A673 (cell line): ENCODE measurements around the gene SSR4. TPM values are rescaled to one million over a fixed set of nuclear protein-coding genes. Genes with fewer than 3 reads are reported as not detected.

ENCODE experiments used
- BruUV-seq: library from RNA; stranded (reverse); fragments of 400-500 nt; replicated peaks from 2 replicates; lab custom pipeline; 2021; lab: Mats Ljungman, UMichigan
- CTCF ChIA-PET: fragments of 300-600 bp; sonication (Branson Sonifier 250); formaldehyde crosslinking; loops from one replicate; lab custom pipeline; 2022; ENCODE audit warnings: antibody characterized with exemption; lab: Charles Lee
- POLR2A ChIA-PET: fragments of 300-600 bp; sonication (Branson Sonifier 250); formaldehyde crosslinking; loops from one replicate; lab custom pipeline; 2022; ENCODE audit warnings: antibody characterized with exemption; ENCODE audit not compliant: low non-redundant PET; lab: Charles Lee
- DNase-seq: peaks from one replicate; pipeline ENCODE4 v3.0.0-alpha.2; 2015; ENCODE audit warnings: low spot score
- H3K27ac ChIP-seq: fragments of 200-600 bp; sonication (generic); 2 replicates; pipeline ENCODE4 v1.5.1; 2016; ENCODE audit warnings: mixed run types, low read depth, mild to moderate bottlenecking, mixed read lengths, antibody characterized with exemption, low read length; ENCODE audit not compliant: poor library complexity, severe bottlenecking
- H3K27me3 ChIP-seq: fragments of 200-600 bp; sonication (generic); replicated peaks from 2 replicates; pipeline ENCODE4 v1.6.1; 2017; ENCODE audit warnings: mixed run types, low read depth, mild to moderate bottlenecking, mixed read lengths, antibody characterized with exemption, low read length; ENCODE audit not compliant: insufficient read depth, poor library complexity
- H3K36me3 ChIP-seq: fragments of 200-600 bp; sonication (generic); 2 replicates; pipeline ENCODE4 v1.6.1; 2016; ENCODE audit warnings: mixed run types, mild to moderate bottlenecking, mixed read lengths, antibody characterized with exemption, low read length; ENCODE audit not compliant: insufficient read depth, poor library complexity, severe bottlenecking
- H3K4me1 ChIP-seq: fragments of 200-600 bp; sonication (generic); 2 replicates; pipeline ENCODE4 v1.6.1; 2017; ENCODE audit warnings: mixed run types, mild to moderate bottlenecking, mixed read lengths, antibody characterized with exemption, low read length; ENCODE audit not compliant: insufficient read depth, poor library complexity, severe bottlenecking
- H3K4me3 ChIP-seq: fragments of 200-600 bp; sonication (generic); 2 replicates; pipeline ENCODE4 v1.5.1; 2016; ENCODE audit warnings: low read depth, mixed run types, mild to moderate bottlenecking, mixed read lengths, low read length; ENCODE audit not compliant: poor library complexity, severe bottlenecking
- H3K9me3 ChIP-seq: fragments of 200-600 bp; sonication (generic); 2 replicates; pipeline ENCODE4 v1.6.1; 2016; ENCODE audit warnings: mixed run types, low read depth, mild to moderate bottlenecking, mixed read lengths, antibody characterized with exemption, low read length; ENCODE audit not compliant: poor library complexity, severe bottlenecking
- EZH2 ChIP-seq: fragments of 200-600 bp; sonication (generic); IDR thresholded peaks from 2 replicates; pipeline ENCODE4 v1.6.1; 2017; ENCODE audit warnings: borderline replicate concordance, low read depth, mild to moderate bottlenecking, mixed read lengths, antibody characterized with exemption, low read length; ENCODE audit not compliant: poor library complexity, severe bottlenecking
- intact Hi-C: fragments of 100-400 bp; cut with micrococcal nuclease; formaldehyde crosslinking; loops from one replicate; pipeline ENCODE4 v1.10.0; 2022; ENCODE audit not compliant: unreplicated experiment
- total RNA-seq: library from RNA; stranded (reverse); gene quantifications from 2 replicates; pipeline ENCODE4 v1.2.3, GENCODE V29; 2021
- TF ChIP-seq, protein P1 (sequence below): fragments of 300-800, 200-600 bp; sonication (generic); conservative IDR thresholded peaks from 2 replicates; pipeline ENCODE4 v1.5.1; 2017; ENCODE audit warnings: low read depth, mild to moderate bottlenecking, antibody characterized with exemption, low read length, moderate library complexity, mixed read lengths

Gene SSR4
- total RNA-seq, 1 experiment from 2014 or later: 214 TPM

DNA sequence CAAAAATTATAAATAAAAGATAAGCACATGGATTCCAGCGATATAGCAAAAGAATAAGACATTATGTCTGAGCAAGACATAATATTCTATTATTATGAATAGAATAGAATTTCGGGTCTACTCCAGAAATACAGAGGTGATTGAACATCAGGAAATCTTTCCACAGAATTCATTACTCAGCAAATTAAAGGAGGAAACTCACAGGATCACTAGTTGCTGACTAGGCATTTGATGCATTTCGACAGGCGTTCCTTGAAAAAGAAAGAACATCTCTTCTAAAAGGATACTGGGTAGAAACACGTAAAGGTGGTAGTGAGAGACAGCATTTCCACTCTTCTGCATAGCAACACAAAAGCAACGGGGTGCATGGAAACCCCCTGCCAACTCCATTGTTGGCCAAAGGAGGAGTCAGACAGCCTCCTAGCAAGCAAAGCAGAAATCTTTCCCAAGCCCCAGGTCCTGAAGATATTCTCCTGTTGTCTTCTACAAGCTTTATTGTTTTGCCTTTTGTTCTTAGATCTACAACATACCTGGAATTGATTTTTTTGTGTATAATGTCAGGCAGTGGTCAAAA, 50.1 kb downstream of the SSR4 start:
- H3K27ac ChIP-seq: no peak overlapping the region
- POLR2A ChIA-PET: no interaction called here
- peaks cover 28% of the 10 kb centered on the region for H3K27me3 ChIP-seq
- intact Hi-C loops: no loop called here
- no peaks in the 10 kb centered on the region for H3K9me3 ChIP-seq
- no peak overlapping the region for H3K4me3 ChIP-seq
- no peak for DNase-seq
- no TSS peak for BruUV-seq
- no peaks in the 10 kb centered on the region for H3K4me1 ChIP-seq
- no peaks in the 10 kb centered on the region for H3K36me3 ChIP-seq
- TF ChIP-seq EZH2: no peak
- TF ChIP-seq, protein P1, sequence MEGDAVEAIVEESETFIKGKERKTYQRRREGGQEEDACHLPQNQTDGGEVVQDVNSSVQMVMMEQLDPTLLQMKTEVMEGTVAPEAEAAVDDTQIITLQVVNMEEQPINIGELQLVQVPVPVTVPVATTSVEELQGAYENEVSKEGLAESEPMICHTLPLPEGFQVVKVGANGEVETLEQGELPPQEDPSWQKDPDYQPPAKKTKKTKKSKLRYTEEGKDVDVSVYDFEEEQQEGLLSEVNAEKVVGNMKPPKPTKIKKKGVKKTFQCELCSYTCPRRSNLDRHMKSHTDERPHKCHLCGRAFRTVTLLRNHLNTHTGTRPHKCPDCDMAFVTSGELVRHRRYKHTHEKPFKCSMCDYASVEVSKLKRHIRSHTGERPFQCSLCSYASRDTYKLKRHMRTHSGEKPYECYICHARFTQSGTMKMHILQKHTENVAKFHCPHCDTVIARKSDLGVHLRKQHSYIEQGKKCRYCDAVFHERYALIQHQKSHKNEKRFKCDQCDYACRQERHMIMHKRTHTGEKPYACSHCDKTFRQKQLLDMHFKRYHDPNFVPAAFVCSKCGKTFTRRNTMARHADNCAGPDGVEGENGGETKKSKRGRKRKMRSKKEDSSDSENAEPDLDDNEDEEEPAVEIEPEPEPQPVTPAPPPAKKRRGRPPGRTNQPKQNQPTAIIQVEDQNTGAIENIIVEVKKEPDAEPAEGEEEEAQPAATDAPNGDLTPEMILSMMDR: no peak
- CTCF ChIA-PET: no interaction called here

DNA sequence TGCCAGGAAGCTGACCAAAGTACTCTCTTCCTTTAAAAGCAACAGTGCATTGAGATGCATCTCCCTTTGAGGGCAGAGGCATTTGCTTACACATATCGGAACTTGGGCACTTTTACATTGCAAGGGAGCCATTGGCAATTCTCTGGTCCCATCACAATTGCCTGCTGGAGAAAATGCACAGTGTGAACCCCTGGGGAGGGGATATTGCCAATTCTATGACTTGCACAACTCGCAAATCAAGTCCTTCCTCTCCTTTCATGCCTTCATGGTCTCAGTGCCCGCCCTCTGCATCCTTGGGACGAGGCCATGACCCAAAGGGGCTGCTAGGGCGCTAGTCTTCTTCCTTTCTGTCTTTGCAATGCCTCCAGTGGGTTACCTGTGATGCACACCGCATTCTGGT, 50.7 kb downstream of the SSR4 start:
- no peak for DNase-seq
- H3K4me3 ChIP-seq: no peak overlapping the region
- intact Hi-C loops: no loop called here
- H3K36me3 ChIP-seq: no peaks in the 10 kb centered on the region
- no peak overlapping the region for H3K27ac ChIP-seq
- H3K9me3 ChIP-seq: no peaks in the 10 kb centered on the region
- BruUV-seq: no TSS peak
- no peaks in the 10 kb centered on the region for H3K4me1 ChIP-seq
- H3K27me3 ChIP-seq: peaks cover 28% of the 10 kb centered on the region
- POLR2A ChIA-PET: no interaction called here
- CTCF ChIA-PET: no interaction called here
- TF ChIP-seq EZH2: no peak
- TF ChIP-seq, protein P1: no peak

DNA sequence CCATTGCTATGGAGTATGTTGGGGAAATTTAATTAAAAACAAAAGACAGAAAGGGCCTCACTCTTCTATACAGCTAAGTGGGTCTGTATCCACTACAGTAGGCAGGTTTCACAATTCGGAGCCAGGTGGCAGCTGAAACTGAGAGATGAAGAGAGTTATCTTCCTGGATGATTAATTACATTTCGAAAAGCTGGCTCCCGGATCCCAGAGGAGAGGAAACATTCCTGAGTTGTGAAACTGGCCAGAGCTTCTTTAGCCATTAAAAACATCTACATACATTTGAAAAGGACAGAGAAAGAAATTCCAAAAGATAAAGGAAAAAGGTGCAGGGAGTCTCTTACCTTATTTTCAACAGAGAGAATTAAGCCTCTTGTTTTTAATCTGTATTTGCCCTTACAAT, 51.4 kb downstream of the SSR4 start:
- ChIA-PET POLR2A (no interaction called here), CTCF (no interaction called here)
- no peak for DNase-seq
- H3K4me3 ChIP-seq: no peak overlapping the region
- peaks cover 28% of the 10 kb centered on the region for H3K27me3 ChIP-seq
- no peaks in the 10 kb centered on the region for H3K9me3 ChIP-seq
- TF ChIP-seq EZH2: no peak
- TF ChIP-seq, protein P1: no peak
- H3K4me1 ChIP-seq: no peaks in the 10 kb centered on the region
- intact Hi-C loops: no loop called here
- no peaks in the 10 kb centered on the region for H3K36me3 ChIP-seq
- BruUV-seq: no TSS peak
- H3K27ac ChIP-seq: no peak overlapping the region

Other genes with a start within 250 kb of the SSR4 start
- 27.1 and 32.4 TPM in 2 replicates for gene CCNQ, start 195.5 kb upstream of the SSR4 start, total RNA-seq
- 0.92 and 1.4 TPM in 2 replicates for gene DUSP9, start 147.5 kb upstream of the SSR4 start, total RNA-seq
- gene PNCK, start 120.9 kb upstream of the SSR4 start, total RNA-seq: 0.52 and 0.60 TPM in 2 replicates
- 41.4 and 49.8 TPM in 2 replicates for gene SLC6A8, start 106.7 kb upstream of the SSR4 start, total RNA-seq
- gene BCAP31, start 70.3 kb upstream of the SSR4 start, total RNA-seq: 219 and 235 TPM in 2 replicates
- gene ABCD1, start 69.8 kb upstream of the SSR4 start, total RNA-seq: 7.8 and 8.0 TPM in 2 replicates
- gene PLXNB3, start 30.4 kb upstream of the SSR4 start, total RNA-seq: 0.59 TPM in 1 of 2 replicates, not detected in the other
- gene SRPK3, start 13.6 kb upstream of the SSR4 start, total RNA-seq: not detected in 2 replicates
- 52.0 and 55.7 TPM in 2 replicates for gene IDH3G, start 293 bp upstream of the SSR4 start, total RNA-seq
- gene PDZD4, start 35.9 kb downstream of the SSR4 start, total RNA-seq: 2.6 and 6.0 TPM in 2 replicates
- gene L1CAM, start 91.5 kb downstream of the SSR4 start, total RNA-seq: 0.64 and 0.87 TPM in 2 replicates
- not detected in 2 replicates for gene AVPR2, start 110.0 kb downstream of the SSR4 start, total RNA-seq
- 43.0 and 45.7 TPM in 2 replicates for gene ARHGAP4, start 131.6 kb downstream of the SSR4 start, total RNA-seq
- 136 and 140 TPM in 2 replicates for gene NAA10, start 140.4 kb downstream of the SSR4 start, total RNA-seq
- 3.4 and 5.7 TPM in 2 replicates for gene RENBP, start 150.0 kb downstream of the SSR4 start, total RNA-seq
- 124 and 137 TPM in 2 replicates for gene HCFC1, start 177.2 kb downstream of the SSR4 start, total RNA-seq
- gene TMEM187, start 178.1 kb downstream of the SSR4 start, total RNA-seq: 2.8 and 6.8 TPM in 2 replicates
- gene IRAK1, start 225.2 kb downstream of the SSR4 start, total RNA-seq: 118 and 147 TPM in 2 replicates